Measurements from ENCODE around the gene FREM3. TPM values are rescaled to one million over a fixed set of nuclear protein-coding genes. Genes with fewer than 3 reads are reported as not detected.

Gene FREM3
- total RNA-seq, 1 donor from 2014 or later = not detected

DNA sequence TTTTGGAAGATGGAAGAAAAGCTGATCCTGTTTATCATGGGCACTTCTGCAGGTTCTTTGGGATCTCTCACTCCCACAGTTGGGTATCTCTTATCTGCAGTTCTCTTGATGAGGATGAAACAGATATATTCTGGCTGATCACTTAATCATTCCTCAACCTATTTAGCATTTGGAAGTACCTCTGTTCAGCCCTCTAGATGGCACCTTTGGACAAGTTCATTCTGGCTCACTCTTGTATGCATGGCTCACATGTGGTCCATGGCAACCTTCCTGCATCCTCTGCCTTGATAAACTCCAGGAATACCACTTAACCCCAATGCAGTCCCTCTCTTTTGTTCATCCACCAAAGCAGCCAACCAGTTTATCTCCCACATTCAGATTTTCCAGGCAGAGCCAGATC lies 112.8 kb downstream of the FREM3 start:
- Histone ChIP-seq H3K9ac (no peak overlapping the region), H2AFZ (replicated peaks) (no peak overlapping the region), H3K27ac (no peak overlapping the region), H4K20me1 (ENCODE audit: low read depth) (no peaks in the 10 kb centered on the region), H3K9me3 (ENCODE audit: low read depth) (no peaks in the 10 kb centered on the region), H3K4me3 (no peak overlapping the region), H3K4me1 (no peaks in the 10 kb centered on the region), H3K27me3 (no peaks in the 10 kb centered on the region), H3K4me2 (no peak overlapping the region), H3K79me2 (ENCODE audit: low read depth) (no peaks in the 10 kb centered on the region), H3K36me3 (no peaks in the 10 kb centered on the region), H3F3A (ENCODE audit: low read depth) (no peaks in the 10 kb centered on the region)
- Mint-ChIP-seq H3K4me3 (no peak overlapping the region), H3K9me3 (peaks cover 12% of the 10 kb centered on the region), H3K36me3 (no peaks in the 10 kb centered on the region), H3K27ac (no peak overlapping the region), H3K4me1 (no peaks in the 10 kb centered on the region), H3K27me3 (ENCODE audit: insufficient read depth, low read depth) (no peaks in the 10 kb centered on the region)
- no peak for TF ChIP-seq EZH2 (IDR thresholded peaks at IDR 0.05)
- TF ChIP-seq, protein P1, sequence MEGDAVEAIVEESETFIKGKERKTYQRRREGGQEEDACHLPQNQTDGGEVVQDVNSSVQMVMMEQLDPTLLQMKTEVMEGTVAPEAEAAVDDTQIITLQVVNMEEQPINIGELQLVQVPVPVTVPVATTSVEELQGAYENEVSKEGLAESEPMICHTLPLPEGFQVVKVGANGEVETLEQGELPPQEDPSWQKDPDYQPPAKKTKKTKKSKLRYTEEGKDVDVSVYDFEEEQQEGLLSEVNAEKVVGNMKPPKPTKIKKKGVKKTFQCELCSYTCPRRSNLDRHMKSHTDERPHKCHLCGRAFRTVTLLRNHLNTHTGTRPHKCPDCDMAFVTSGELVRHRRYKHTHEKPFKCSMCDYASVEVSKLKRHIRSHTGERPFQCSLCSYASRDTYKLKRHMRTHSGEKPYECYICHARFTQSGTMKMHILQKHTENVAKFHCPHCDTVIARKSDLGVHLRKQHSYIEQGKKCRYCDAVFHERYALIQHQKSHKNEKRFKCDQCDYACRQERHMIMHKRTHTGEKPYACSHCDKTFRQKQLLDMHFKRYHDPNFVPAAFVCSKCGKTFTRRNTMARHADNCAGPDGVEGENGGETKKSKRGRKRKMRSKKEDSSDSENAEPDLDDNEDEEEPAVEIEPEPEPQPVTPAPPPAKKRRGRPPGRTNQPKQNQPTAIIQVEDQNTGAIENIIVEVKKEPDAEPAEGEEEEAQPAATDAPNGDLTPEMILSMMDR (IDR thresholded peaks at IDR 0.05) = no peak
- TF ChIP-seq EZH2phosphoT487 (IDR thresholded peaks at IDR 0.05) = no peak
- DNase-seq (ENCODE audit: low spot score) = no peak

DNA sequence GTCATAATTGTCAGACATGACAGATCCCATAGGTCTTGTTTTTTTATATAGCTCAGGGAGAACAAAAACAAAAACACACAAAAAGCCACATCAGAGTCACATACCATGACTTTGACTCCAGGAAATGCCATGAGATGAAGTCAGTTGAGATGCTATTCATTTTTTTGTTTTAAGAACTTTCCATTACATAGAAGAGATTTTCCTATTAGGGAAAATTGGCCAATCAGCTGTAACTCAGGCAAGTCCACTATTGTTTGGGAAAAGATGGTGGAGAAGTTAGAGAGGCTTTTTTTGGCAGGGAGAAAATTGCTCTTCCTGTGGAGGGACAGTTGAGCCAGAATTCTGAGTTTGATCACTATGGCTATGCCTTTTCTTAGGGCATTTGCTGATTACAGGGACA lies 114.4 kb downstream of the FREM3 start:
- H3K27ac Mint-ChIP-seq = no peak overlapping the region
- H3F3A ChIP-seq (ENCODE audit: low read depth) = no peaks in the 10 kb centered on the region
- DNase-seq (ENCODE audit: low spot score) = no peak
- no peak overlapping the region for H2AFZ ChIP-seq (replicated peaks)
- H3K27me3 Mint-ChIP-seq (ENCODE audit: insufficient read depth, low read depth) = no peaks in the 10 kb centered on the region
- H3K27ac ChIP-seq = no peak overlapping the region
- no peaks in the 10 kb centered on the region for H3K27me3 ChIP-seq
- no peaks in the 10 kb centered on the region for H3K36me3 Mint-ChIP-seq
- no peaks in the 10 kb centered on the region for H3K9me3 ChIP-seq (ENCODE audit: low read depth)
- TF ChIP-seq EZH2phosphoT487 (IDR thresholded peaks at IDR 0.05) (no peak), EZH2 (IDR thresholded peaks at IDR 0.05) (no peak)
- TF ChIP-seq, protein P1 (IDR thresholded peaks at IDR 0.05) = no peak
- no peak overlapping the region for H3K4me3 ChIP-seq
- H3K9me3 Mint-ChIP-seq = peaks cover 15% of the 10 kb centered on the region
- H3K9ac ChIP-seq = no peak overlapping the region
- no peaks in the 10 kb centered on the region for H3K4me1 ChIP-seq
- H3K36me3 ChIP-seq = no peaks in the 10 kb centered on the region
- H4K20me1 ChIP-seq (ENCODE audit: low read depth) = no peaks in the 10 kb centered on the region
- no peaks in the 10 kb centered on the region for H3K4me1 Mint-ChIP-seq
- H3K4me2 ChIP-seq = no peak overlapping the region
- no peaks in the 10 kb centered on the region for H3K79me2 ChIP-seq (ENCODE audit: low read depth)
- no peak overlapping the region for H3K4me3 Mint-ChIP-seq

DNA sequence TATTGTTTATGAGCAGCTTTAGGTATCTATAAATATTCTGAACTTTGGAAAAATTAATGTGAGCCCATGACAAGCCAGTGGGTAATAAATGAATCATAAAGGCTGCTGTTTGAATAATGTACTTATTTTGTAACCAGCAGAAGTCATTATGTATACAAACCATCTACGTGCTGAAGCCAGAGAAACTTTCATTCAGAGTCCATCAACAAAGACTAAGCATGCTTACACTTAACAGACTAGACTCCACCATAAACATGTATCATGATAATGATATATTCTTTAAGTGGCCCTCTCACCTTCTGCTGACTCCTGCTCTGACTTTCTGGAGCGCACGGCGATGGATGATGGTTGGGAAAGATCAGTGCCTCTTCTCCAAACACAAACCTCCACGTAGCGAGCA lies 114.9 kb downstream of the FREM3 start:
- H3K27ac Mint-ChIP-seq = no peak overlapping the region
- H2AFZ ChIP-seq (replicated peaks) = no peak overlapping the region
- no peak overlapping the region for H3K4me3 Mint-ChIP-seq
- no peaks in the 10 kb centered on the region for H3K27me3 ChIP-seq
- no peaks in the 10 kb centered on the region for H3K9me3 ChIP-seq (ENCODE audit: low read depth)
- H4K20me1 ChIP-seq (ENCODE audit: low read depth) = no peaks in the 10 kb centered on the region
- peaks cover 15% of the 10 kb centered on the region for H3K9me3 Mint-ChIP-seq
- DNase-seq (ENCODE audit: low spot score) = no peak
- no peaks in the 10 kb centered on the region for H3K36me3 Mint-ChIP-seq
- no peaks in the 10 kb centered on the region for H3K27me3 Mint-ChIP-seq (ENCODE audit: insufficient read depth, low read depth)
- no peaks in the 10 kb centered on the region for H3K4me1 Mint-ChIP-seq
- H3K79me2 ChIP-seq (ENCODE audit: low read depth) = no peaks in the 10 kb centered on the region
- H3K4me2 ChIP-seq = no peak overlapping the region
- TF ChIP-seq EZH2 (IDR thresholded peaks at IDR 0.05) (no peak), EZH2phosphoT487 (IDR thresholded peaks at IDR 0.05) (no peak)
- TF ChIP-seq, protein P1 (IDR thresholded peaks at IDR 0.05) = no peak
- H3K4me3 ChIP-seq = no peak overlapping the region
- no peaks in the 10 kb centered on the region for H3K4me1 ChIP-seq
- H3K27ac ChIP-seq = no peak overlapping the region
- H3K36me3 ChIP-seq = no peaks in the 10 kb centered on the region
- H3K9ac ChIP-seq = no peak overlapping the region
- H3F3A ChIP-seq (ENCODE audit: low read depth) = no peaks in the 10 kb centered on the region
